Naive thymus-derived CD4-positive, alpha-beta T cell (primary cell): ENCODE measurements around the gene TFEB. TPM values are rescaled to one million over a fixed set of nuclear protein-coding genes. Genes with fewer than 3 reads are reported as not detected.

ENCODE experiments used
- ATAC-seq: fragments of 150-1000 bp; cut with Tn5 transposase; 2 replicates; pipeline ENCODE4 v1.10.0; 2021; ENCODE audit warnings: mild to moderate bottlenecking, moderate library complexity
- CTCF ChIA-PET: fragments of 350-600 bp; sonication (Branson Sonifier 250); formaldehyde crosslinking; loops from one replicate; lab custom pipeline; 2021; ENCODE audit warnings: antibody characterized with exemption; lab: Charles Lee
- POLR2A ChIA-PET: fragments of 350-600 bp; sonication (Branson Sonifier 250); formaldehyde crosslinking; loops from one replicate; lab custom pipeline; 2021; ENCODE audit warnings: antibody characterized with exemption, inconsistent platforms; lab: Charles Lee
- DNase-seq, 9 donors: peaks; one replicate each; pipeline versions ENCODE4 v3.0.0 to v3.0.0-alpha.2; 2020 to 2022; ENCODE audit warnings: mixed read lengths in 1 of 9
- H3K27ac ChIP-seq: one replicate; pipeline ENCODE4 v1.7.0; 2013; ENCODE audit warnings: mild to moderate bottlenecking, low read depth, low read length, moderate library complexity
- H3K27me3 ChIP-seq, 2 donors: one replicate each; pipeline ENCODE4 v1.7.0; 2013; ENCODE audit warnings: low read length in 2 of 2, mild to moderate bottlenecking in 2 of 2, moderate library complexity in 2 of 2; ENCODE audit not compliant: control insufficient read depth in 2 of 2, insufficient read depth in 2 of 2
- H3K36me3 ChIP-seq, 3 experiments: 1 replicate in 2 of 3; 2 replicates in 1 of 3; pipeline ENCODE4 v1.7.0; 2013; ENCODE audit warnings: low read length in 3 of 3, mild to moderate bottlenecking in 3 of 3, moderate library complexity in 1 of 3; ENCODE audit not compliant: insufficient read depth in 3 of 3, control insufficient read depth in 2 of 3
- H3K4me1 ChIP-seq, 2 donors: one replicate each; pipeline ENCODE4 v1.7.0; 2013; ENCODE audit warnings: low read length in 2 of 2, mild to moderate bottlenecking in 2 of 2, moderate library complexity in 1 of 2; ENCODE audit not compliant: control insufficient read depth in 2 of 2, insufficient read depth in 2 of 2
- H3K4me3 ChIP-seq: 2 replicates; pipeline ENCODE4 v1.7.0; 2013; ENCODE audit warnings: mild to moderate bottlenecking, low read length
- H3K9me3 ChIP-seq, 3 experiments: 1 replicate in 2 of 3; 2 replicates in 1 of 3; pipeline ENCODE4 v1.7.0; 2013; ENCODE audit warnings: low read length in 3 of 3; ENCODE audit not compliant: control insufficient read depth in 2 of 3
- H3K27ac Mint-ChIP-seq, 9 donors: one replicate each; pipeline ENCODE4 v1.8.0; 2020 to 2022; ENCODE audit warnings: mixed read lengths in 9 of 9, mild to moderate bottlenecking in 8 of 9, moderate library complexity in 5 of 9, inconsistent platforms in 2 of 9
- H3K27me3 Mint-ChIP-seq, 5 donors: one replicate each; pipeline ENCODE4 v1.8.0; 2021 to 2022; ENCODE audit warnings: mixed read lengths in 5 of 5, mild to moderate bottlenecking in 1 of 5
- H3K36me3 Mint-ChIP-seq, 5 donors: one replicate each; pipeline ENCODE4 v1.8.0; 2020 to 2022; ENCODE audit warnings: mixed read lengths in 5 of 5, mild to moderate bottlenecking in 3 of 5, inconsistent platforms in 1 of 5
- H3K4me1 Mint-ChIP-seq, 7 donors: one replicate each; pipeline ENCODE4 v1.8.0; 2020 to 2022; ENCODE audit warnings: mixed read lengths in 7 of 7, mild to moderate bottlenecking in 3 of 7, inconsistent platforms in 1 of 7
- H3K4me3 Mint-ChIP-seq, 10 donors: one replicate each; pipeline ENCODE4 v1.8.0; 2020 to 2022; ENCODE audit warnings: mild to moderate bottlenecking in 10 of 10, mixed read lengths in 10 of 10, moderate library complexity in 6 of 10, inconsistent platforms in 2 of 10
- H3K9me3 Mint-ChIP-seq, 11 donors: one replicate each; pipeline ENCODE4 v1.8.0; 2020 to 2022; ENCODE audit warnings: mixed read lengths in 11 of 11, mild to moderate bottlenecking in 4 of 11, inconsistent platforms in 1 of 11, moderate library complexity in 1 of 11
- intact Hi-C, 2 donors: fragments of 100-400 bp; cut with micrococcal nuclease; formaldehyde crosslinking; loops; one replicate each; pipeline ENCODE4 v1.15.1; 2023
- polyA plus RNA-seq, 2 donors: library from polyadenylated mRNA; unstranded; fragments of 300-500 nt; fragmentation: Illumina TruSeq; gene quantifications; one replicate each; pipeline ENCODE4 v1.2.3, GENCODE V29; 2021
- total RNA-seq, 6 experiments: library from RNA in 5 of 6; stranded (reverse) in 5 of 6; gene quantifications; 1 replicate in 5 of 6; 2 replicates in 1 of 6; pipeline ENCODE4 v1.2.3 and lab custom pipeline; 2021 to 2026

Gene TFEB
- total and polyA plus RNA-seq, 7 experiments from 2014 or later, result 2.4 to 39.9 (median 8.0) TPM

DNA sequence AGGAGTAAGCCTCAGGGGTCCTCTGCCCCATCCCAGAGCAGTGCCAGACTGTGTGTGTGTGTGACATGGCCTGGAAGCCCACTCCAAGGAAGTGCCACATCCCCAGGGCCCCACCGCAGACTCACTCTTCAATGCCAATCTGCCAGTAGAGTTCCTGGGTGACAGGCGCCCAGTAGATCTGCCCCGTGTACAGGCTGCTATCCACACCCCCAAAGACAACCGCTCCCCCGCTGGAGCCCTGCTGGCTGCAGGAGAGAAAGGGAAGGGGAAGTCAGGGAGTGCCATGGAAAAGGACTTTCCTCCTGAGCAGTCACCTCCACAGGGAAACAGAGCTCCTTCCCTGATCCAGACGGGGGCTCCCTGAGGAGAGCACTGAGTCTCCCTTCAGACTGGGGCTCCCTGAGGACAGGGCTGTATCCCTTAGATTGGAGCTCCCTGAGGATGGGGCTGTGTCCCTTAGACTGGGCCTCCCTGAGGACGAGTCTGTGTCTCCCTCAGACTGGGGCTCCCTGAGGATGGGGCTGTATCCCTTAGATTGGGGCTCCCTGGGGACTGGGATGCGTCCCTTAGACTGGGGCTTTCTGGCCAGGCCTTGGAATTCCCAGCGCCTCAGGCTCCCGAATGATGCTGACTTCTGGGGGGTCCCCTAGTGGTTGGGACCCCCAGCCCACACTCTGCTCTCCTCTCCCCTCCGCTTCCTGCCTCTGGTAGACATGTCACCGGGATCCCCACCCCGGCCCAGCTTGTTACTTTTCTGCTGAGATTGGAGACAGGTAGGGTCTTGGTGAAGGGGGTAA, 5.2 kb upstream of the TFEB start:
- H3K4me3 Mint-ChIP-seq, result no peak overlapping the region
- Histone ChIP-seq H3K36me3 (no peaks in the 10 kb centered on the region), H3K4me1 (peaks cover 4 to 5% of the 10 kb centered on the region in 2 donors), H3K9me3 (no peaks in the 10 kb centered on the region), H3K27ac (no peak overlapping the region), H3K27me3 (no peaks in the 10 kb centered on the region), H3K4me3 (no peak overlapping the region)
- POLR2A ChIA-PET, result no interaction called here
- peaks cover 0 to 7% (median 3%) of the 10 kb centered on the region in 7 donors for H3K4me1 Mint-ChIP-seq
- intact Hi-C loops, result no loop called here
- no peak for ATAC-seq
- H3K36me3 Mint-ChIP-seq, result no peaks in the 10 kb centered on the region
- DNase-seq, result no peak
- no peaks in the 10 kb centered on the region for H3K9me3 Mint-ChIP-seq
- CTCF ChIA-PET, result no interaction called here
- no peaks in the 10 kb centered on the region for H3K27me3 Mint-ChIP-seq
- no peak overlapping the region for H3K27ac Mint-ChIP-seq

DNA sequence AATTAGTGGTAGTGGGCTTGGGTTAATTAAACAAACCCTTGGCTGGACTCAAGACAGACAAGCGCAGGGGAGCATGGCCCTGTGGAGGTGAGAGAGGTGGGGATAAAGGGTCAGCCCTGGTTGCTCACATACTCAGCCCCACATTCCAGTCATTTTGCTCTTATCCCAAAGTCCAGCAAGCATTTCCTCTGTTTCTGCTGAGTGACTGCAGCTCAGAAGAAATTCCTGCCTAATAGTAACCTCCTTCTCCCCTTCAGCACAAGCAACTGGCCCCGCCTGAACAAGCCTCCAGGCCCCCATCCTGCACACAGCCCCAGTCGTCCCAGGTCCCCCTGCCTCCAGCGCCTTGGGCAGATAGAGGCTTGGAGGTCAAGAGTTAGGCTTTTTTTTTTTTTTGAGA, 3.6 kb upstream of the TFEB start:
- ATAC-seq, result no peak
- Mint-ChIP-seq H3K9me3 (no peaks in the 10 kb centered on the region), H3K36me3 (no peaks in the 10 kb centered on the region), H3K4me1 (peaks cover 0 to 8% (median 1%) of the 10 kb centered on the region in 7 donors), H3K4me3 (no peak overlapping the region), H3K27ac (peak overlapping the region in 1 of 9 donors; percentile 25), H3K27me3 (no peaks in the 10 kb centered on the region)
- no peaks in the 10 kb centered on the region for H3K27me3 ChIP-seq
- no peaks in the 10 kb centered on the region for H3K9me3 ChIP-seq
- ChIA-PET POLR2A (no interaction called here), CTCF (no interaction called here)
- peaks cover 0 to 4% (median 0%) of the 10 kb centered on the region in 3 experiments for H3K36me3 ChIP-seq
- peaks cover 4 to 6% of the 10 kb centered on the region in 2 donors for H3K4me1 ChIP-seq
- intact Hi-C loops, result loop anchor here in 1 of 2 donors (10.0 kb wide), 2 partner anchors 1316 to 1486 kb away; partner anchors contain the start of genes CUL7, DNPH1, KLC4 and MRPL2
- DNase-seq, result no peak
- H3K4me3 ChIP-seq, result no peak overlapping the region
- no peak overlapping the region for H3K27ac ChIP-seq

DNA sequence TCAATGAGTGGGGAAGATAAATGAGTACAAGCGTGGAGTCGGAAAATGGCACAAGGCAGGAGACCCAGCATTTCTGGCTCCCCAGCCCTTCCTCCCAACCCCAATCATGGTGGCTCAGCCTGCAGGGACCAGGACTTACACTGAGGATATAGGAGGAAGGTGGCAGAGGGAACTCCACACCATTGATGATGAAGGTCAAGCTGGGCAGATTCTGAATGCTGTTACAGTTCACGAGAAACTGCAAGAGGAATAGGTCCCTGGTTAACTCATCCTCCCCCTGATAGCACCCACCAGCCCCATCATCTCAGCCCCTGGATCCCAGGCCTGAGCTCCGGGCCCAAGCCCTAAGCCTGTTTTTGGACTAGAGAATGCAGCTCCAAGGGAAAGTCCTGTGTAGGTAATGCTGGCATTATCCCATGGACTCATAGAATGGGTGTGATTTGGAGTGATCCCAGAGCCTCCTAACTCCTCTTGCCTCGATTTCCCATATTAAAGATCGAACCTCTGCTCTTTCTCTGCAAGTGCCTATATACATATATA, 2.3 kb upstream of the TFEB start:
- DNase-seq, result no peak
- Histone ChIP-seq H3K9me3 (no peaks in the 10 kb centered on the region), H3K27ac (no peak overlapping the region), H3K36me3 (peaks cover 0 to 4% (median 0%) of the 10 kb centered on the region in 3 experiments), H3K27me3 (no peaks in the 10 kb centered on the region), H3K4me3 (no peak overlapping the region), H3K4me1 (peaks cover 18 to 20% of the 10 kb centered on the region in 2 donors)
- intact Hi-C loops, result loop anchor here in 1 of 2 donors (10.0 kb wide), 2 partner anchors 1317 to 1487 kb away; partner anchors contain the start of genes CUL7, DNPH1, KLC4 and MRPL2
- POLR2A ChIA-PET, result no interaction called here
- Mint-ChIP-seq H3K4me3 (peak overlapping the region in 1 of 10 donors; percentile 15), H3K4me1 (peaks cover 1 to 19% (median 12%) of the 10 kb centered on the region in 7 donors), H3K36me3 (no peaks in the 10 kb centered on the region), H3K27ac (no peak overlapping the region), H3K27me3 (no peaks in the 10 kb centered on the region), H3K9me3 (no peaks in the 10 kb centered on the region)
- ATAC-seq, result no peak
- CTCF ChIA-PET, result no interaction called here

DNA sequence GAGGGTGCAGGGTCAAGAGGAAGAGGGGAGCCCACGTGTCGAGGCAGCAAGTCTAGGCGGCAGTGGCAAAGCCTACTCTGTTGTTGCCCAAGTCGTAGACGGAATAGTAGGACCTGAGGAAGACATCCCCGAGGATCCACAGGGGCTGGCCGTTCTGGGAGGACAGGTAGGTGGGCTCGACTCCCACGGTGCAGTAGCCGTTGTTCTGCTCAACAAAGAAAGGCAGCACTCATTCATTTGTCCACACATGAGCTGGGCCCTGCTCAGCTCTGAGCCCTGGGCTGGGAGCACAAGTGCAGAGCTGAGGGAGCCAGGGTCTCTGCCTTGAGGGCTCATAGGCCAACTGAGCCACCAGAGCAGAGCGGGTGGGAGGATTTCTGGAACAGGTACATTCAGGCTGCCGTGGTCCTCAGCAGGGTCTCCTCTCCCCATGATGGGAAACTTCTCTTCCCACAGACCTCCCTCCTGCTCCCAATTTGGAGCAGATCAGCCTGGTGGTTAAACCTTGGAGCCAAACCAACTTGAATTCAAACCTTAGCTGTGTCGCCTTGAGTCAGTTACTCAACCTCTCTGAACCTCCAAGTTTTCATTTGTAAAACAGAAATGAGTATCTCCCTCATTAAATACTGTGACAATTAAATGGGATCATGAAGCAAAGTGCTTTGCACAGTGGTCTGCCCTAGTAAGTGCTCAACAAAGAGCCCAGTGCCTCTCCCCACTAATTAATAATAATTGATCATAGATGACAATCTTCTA, 1.6 kb upstream of the TFEB start:
- H3K4me3 ChIP-seq, result no peak overlapping the region
- H3K9me3 Mint-ChIP-seq, result no peaks in the 10 kb centered on the region
- no peaks in the 10 kb centered on the region for H3K9me3 ChIP-seq
- intact Hi-C loops, result loop anchor here in 1 of 2 donors (10.0 kb wide), 2 partner anchors 1318 to 1488 kb away; partner anchors contain the start of genes CUL7, DNPH1, KLC4 and MRPL2
- no peaks in the 10 kb centered on the region for H3K36me3 Mint-ChIP-seq
- H3K27ac ChIP-seq, result no peak overlapping the region
- CTCF ChIA-PET, result no interaction called here
- H3K27me3 Mint-ChIP-seq, result no peaks in the 10 kb centered on the region
- no peaks in the 10 kb centered on the region for H3K27me3 ChIP-seq
- peaks cover 0 to 4% (median 0%) of the 10 kb centered on the region in 3 experiments for H3K36me3 ChIP-seq
- H3K4me1 Mint-ChIP-seq, result peaks cover 7 to 23% (median 17%) of the 10 kb centered on the region in 7 donors
- H3K27ac Mint-ChIP-seq, result no peak overlapping the region
- H3K4me1 ChIP-seq, result peaks cover 23 to 25% of the 10 kb centered on the region in 2 donors
- peak overlapping the region in 2 of 10 donors; percentile 15 to 34 for H3K4me3 Mint-ChIP-seq
- ATAC-seq (no peak), DNase-seq (no peak)
- POLR2A ChIA-PET, result no interaction called here

DNA sequence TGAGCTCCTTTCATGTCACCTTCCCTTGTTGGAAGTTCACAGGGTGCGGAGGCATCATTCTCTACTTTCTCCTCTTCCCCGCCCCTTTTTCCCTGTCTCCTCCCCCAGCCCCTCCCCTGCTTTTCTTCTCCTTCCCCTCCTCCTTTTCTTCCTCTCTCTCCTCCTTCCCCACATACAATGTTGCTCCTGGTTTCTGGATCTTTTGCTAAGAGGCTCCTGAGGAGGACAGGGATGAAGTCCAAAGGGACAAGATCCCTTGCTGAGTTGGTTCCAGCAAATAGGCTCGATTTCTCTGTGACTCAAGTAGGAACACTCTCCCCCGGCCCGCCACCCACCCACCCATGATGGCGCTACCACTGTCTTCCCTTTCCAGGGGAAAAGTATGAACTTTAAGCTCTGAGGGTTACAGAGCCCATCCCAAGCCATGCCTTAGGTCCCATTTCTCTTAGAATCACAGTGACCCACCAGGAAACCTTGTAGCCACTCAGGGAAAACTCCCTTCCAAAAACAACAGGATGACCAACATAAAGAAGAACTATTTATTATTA, 852 bp upstream of the TFEB start:
- no peak overlapping the region for H3K4me3 ChIP-seq
- Mint-ChIP-seq H3K9me3 (no peaks in the 10 kb centered on the region), H3K36me3 (no peaks in the 10 kb centered on the region), H3K27me3 (no peaks in the 10 kb centered on the region), H3K4me1 (peaks cover 10 to 27% (median 21%) of the 10 kb centered on the region in 7 donors), H3K4me3 (peak overlapping the region in 5 of 10 donors; percentile 23 to 85 (median 41)), H3K27ac (peak overlapping the region in 1 of 9 donors; percentile 34)
- peaks cover 0 to 4% (median 0%) of the 10 kb centered on the region in 3 experiments for H3K36me3 ChIP-seq
- no peak for ATAC-seq
- H3K27me3 ChIP-seq, result no peaks in the 10 kb centered on the region
- H3K9me3 ChIP-seq, result no peaks in the 10 kb centered on the region
- no peak for DNase-seq
- POLR2A ChIA-PET, result interaction anchor here (0.6 kb wide), 2 partner anchors 831 to 1647 kb away, joined by 3 to 4 read pairs; no protein-coding TSS in a partner anchor
- intact Hi-C loops, result loop anchor here in 1 of 2 donors (10.0 kb wide), 2 partner anchors 1319 to 1489 kb away; partner anchors contain the start of genes CUL7, DNPH1, KLC4 and MRPL2
- no peak overlapping the region for H3K27ac ChIP-seq
- CTCF ChIA-PET, result interaction anchor here (1.0 to 2.3 kb wide), 2 partner anchors 17 to 51 kb away, joined by 3 to 12 read pairs; partner anchors contain the start of gene TOMM6
- peaks cover 28 to 31% of the 10 kb centered on the region in 2 donors for H3K4me1 ChIP-seq
